Upper lobe of left lung (tissue), 4 donors: ENCODE data around the gene CYB5R4.

Experiments
- CTCF ChIP-seq, 6 experiments: fragments of 450-650 bp in 4 of 6; fragments of 200-600 bp in 2 of 6; sonication (generic) in 2 of 6; IDR thresholded peaks; one replicate each; pipeline ENCODE4 v1.5.1; 2016 to 2019; ENCODE audit warnings: antibody characterized with exemption in 6 of 6
- POLR2A ChIP-seq, 4 donors: fragments of 450-650 bp; IDR thresholded peaks; one replicate each; pipeline ENCODE4 v1.5.1; 2016 to 2017; ENCODE audit warnings: antibody characterized with exemption in 4 of 4, mild to moderate bottlenecking in 2 of 4
- POLR2AphosphoS5 ChIP-seq, 2 donors: sonication (generic); formaldehyde crosslinking; IDR thresholded peaks; one replicate each; pipeline ENCODE4 v1.5.1; 2017; ENCODE audit warnings: antibody characterized with exemption in 2 of 2

- no peak for TF ChIP-seq CTCF (IDR thresholded peaks at IDR 0.05)
- TF ChIP-seq POLR2AphosphoS5 (IDR thresholded peaks at IDR 0.05): no peak
- TF ChIP-seq POLR2A (IDR thresholded peaks at IDR 0.05): no peak
Observed at GRCh38 chr6:83847179-83847578, 12.3 kb upstream of the CYB5R4 start.
